ENCODE results near the gene TTC27. TPM values are rescaled to one million over a fixed set of nuclear protein-coding genes. Genes with fewer than 3 reads are reported as not detected.
"Not testable (repeated sequence)": the region's sequence is repeated elsewhere in the genome, so short reads cannot be mapped to it uniquely, and the experiment has no call there.

Gene TTC27
- polyA plus RNA-seq, 1 donor (not counting 4 experiments of a cell fraction or from before 2014, with no cell fraction given): 28.7 TPM

- Histone ChIP-seq H3K36me3 (ENCODE audit: control insufficient read depth in 2 of 2, extremely low read depth in 1 of 2, insufficient read depth in 2 of 2, low read length in 2 of 2) (no peaks in the 10 kb centered on the region), H3K4me2 (ENCODE audit: control insufficient read depth, extremely low read depth, insufficient read depth, low read depth, low read length) (no peak overlapping the region), H3K9me1 (ENCODE audit: control insufficient read depth, extremely low read depth, insufficient read depth, low read length) (no peaks in the 10 kb centered on the region), H3K4me3 (ENCODE audit: control insufficient read depth in 2 of 3, extremely low read depth in 1 of 3, insufficient read depth in 2 of 3, low read depth in 1 of 3, low read length in 3 of 3) (no peak overlapping the region), H3K79me2 (ENCODE audit: control insufficient read depth, insufficient read depth, low read length) (no peaks in the 10 kb centered on the region), H3K27ac (ENCODE audit: control insufficient read depth, insufficient read depth, low read length) (no peak overlapping the region), H3K9me3 (ENCODE audit: control insufficient read depth, low read depth, low read length) (no peaks in the 10 kb centered on the region), H4K20me1 (ENCODE audit: control insufficient read depth, extremely low read depth, insufficient read depth, low read length) (no peaks in the 10 kb centered on the region), H3K27me3 (ENCODE audit: control insufficient read depth, extremely low read depth, insufficient read depth, low read length) (peaks cover 5% of the 10 kb centered on the region), H3K9ac (ENCODE audit: control insufficient read depth, extremely low read depth, insufficient read depth, low read length) (no peak overlapping the region), H2AFZ (ENCODE audit: control insufficient read depth, low read length) (no peak overlapping the region), H3K4me1 (ENCODE audit: control insufficient read depth, extremely low read depth, insufficient read depth, low read length) (peaks cover 7% of the 10 kb centered on the region)
- FAIRE-seq (no peak), DNase-seq (ENCODE audit: low read depth, low spot score) (no peak)
- no peak for TF ChIP-seq CTCF (optimal IDR thresholded peaks at IDR 0.05 in 1 of 3, IDR thresholded peaks at IDR 0.05 in 1 of 3, conservative IDR thresholded peaks at IDR 0.05 in 1 of 3; ENCODE audit: extremely low read depth in 1 of 3, insufficient read depth in 2 of 3, low read length in 3 of 3)
- TF ChIP-seq EZH2 (IDR thresholded peaks at IDR 0.05; ENCODE audit: low read length): no peak
- dilution Hi-C loops (cut with MboI; ENCODE audit: extremely low pct_ligation_motif_present, low sequenced_read_pairs): no loop called here
These were observed 236.7 kb downstream of the TTC27 start for GRCh38 chr2:32864334-32865111.

GRCh38 chr2:32865399-32866068 lies 237.7 kb downstream of the TTC27 start:
- Histone ChIP-seq H3K27ac (ENCODE audit: control insufficient read depth, insufficient read depth, low read length) (peak overlapping the region; percentile 75), H3K4me3 (ENCODE audit: control insufficient read depth in 2 of 3, extremely low read depth in 1 of 3, insufficient read depth in 2 of 3, low read depth in 1 of 3, low read length in 3 of 3) (no peak overlapping the region), H4K20me1 (ENCODE audit: control insufficient read depth, extremely low read depth, insufficient read depth, low read length) (no peaks in the 10 kb centered on the region), H2AFZ (ENCODE audit: control insufficient read depth, low read length) (no peak overlapping the region), H3K9me3 (ENCODE audit: control insufficient read depth, low read depth, low read length) (no peaks in the 10 kb centered on the region), H3K27me3 (ENCODE audit: control insufficient read depth, extremely low read depth, insufficient read depth, low read length) (peaks cover 5% of the 10 kb centered on the region), H3K36me3 (ENCODE audit: control insufficient read depth in 2 of 2, extremely low read depth in 1 of 2, insufficient read depth in 2 of 2, low read length in 2 of 2) (no peaks in the 10 kb centered on the region), H3K4me1 (ENCODE audit: control insufficient read depth, extremely low read depth, insufficient read depth, low read length) (peaks cover 7% of the 10 kb centered on the region), H3K9ac (ENCODE audit: control insufficient read depth, extremely low read depth, insufficient read depth, low read length) (peak overlapping the region; percentile 38), H3K4me2 (ENCODE audit: control insufficient read depth, extremely low read depth, insufficient read depth, low read depth, low read length) (peak overlapping the region; percentile 70), H3K9me1 (ENCODE audit: control insufficient read depth, extremely low read depth, insufficient read depth, low read length) (no peaks in the 10 kb centered on the region), H3K79me2 (ENCODE audit: control insufficient read depth, insufficient read depth, low read length) (no peaks in the 10 kb centered on the region)
- TF ChIP-seq EZH2 (IDR thresholded peaks at IDR 0.05; ENCODE audit: low read length) (no peak), CTCF (optimal IDR thresholded peaks at IDR 0.05 in 1 of 3, IDR thresholded peaks at IDR 0.05 in 1 of 3, conservative IDR thresholded peaks at IDR 0.05 in 1 of 3; ENCODE audit: extremely low read depth in 1 of 3, insufficient read depth in 2 of 3, low read length in 3 of 3) (no peak)
- DNase-seq (ENCODE audit: low read depth, low spot score) (peak; percentile 21), FAIRE-seq (peak; percentile 9)
- dilution Hi-C loops (cut with MboI; ENCODE audit: extremely low pct_ligation_motif_present, low sequenced_read_pairs): no loop called here

GRCh38 chr2:32866462-32866861 lies 238.6 kb downstream of the TTC27 start:
- H3K9ac ChIP-seq (ENCODE audit: control insufficient read depth, extremely low read depth, insufficient read depth, low read length); H3K79me2 ChIP-seq (ENCODE audit: control insufficient read depth, insufficient read depth, low read length); H3K4me1 ChIP-seq (ENCODE audit: control insufficient read depth, extremely low read depth, insufficient read depth, low read length); H3K9me3 ChIP-seq (ENCODE audit: control insufficient read depth, low read depth, low read length); H3K36me3 ChIP-seq (ENCODE audit: control insufficient read depth in 2 of 2, extremely low read depth in 1 of 2, insufficient read depth in 2 of 2, low read length in 2 of 2); DNase-seq (ENCODE audit: low read depth, low spot score); H3K9me1 ChIP-seq (ENCODE audit: control insufficient read depth, extremely low read depth, insufficient read depth, low read length); H2AFZ ChIP-seq (ENCODE audit: control insufficient read depth, low read length); H3K4me3 ChIP-seq (ENCODE audit: control insufficient read depth in 2 of 3, extremely low read depth in 1 of 3, insufficient read depth in 2 of 3, low read depth in 1 of 3, low read length in 3 of 3); H3K4me2 ChIP-seq (ENCODE audit: control insufficient read depth, extremely low read depth, insufficient read depth, low read depth, low read length); FAIRE-seq; H4K20me1 ChIP-seq (ENCODE audit: control insufficient read depth, extremely low read depth, insufficient read depth, low read length); dilution Hi-C loops (cut with MboI; ENCODE audit: extremely low pct_ligation_motif_present, low sequenced_read_pairs); H3K27ac ChIP-seq (ENCODE audit: control insufficient read depth, insufficient read depth, low read length); H3K27me3 ChIP-seq (ENCODE audit: control insufficient read depth, extremely low read depth, insufficient read depth, low read length): not testable (repeated sequence)

Measured in keratinocyte (primary cell).